ENCODE data around the gene TMEM178B. TPM values are rescaled to one million over a fixed set of nuclear protein-coding genes. Genes with fewer than 3 reads are reported as not detected.

Gene TMEM178B
- total RNA-seq, 2 experiments from 2014 or later, result 0.06 to 0.21 TPM

GRCh38 chr7:141232286-141233051, 158.6 kb downstream of the TMEM178B start:
- peaks cover 3% of the 10 kb centered on the region for H3K27me3 Mint-ChIP-seq
- no peaks in the 10 kb centered on the region for H3K4me1 Mint-ChIP-seq
- H3K9me3 Mint-ChIP-seq, result no peaks in the 10 kb centered on the region
- H3K4me3 Mint-ChIP-seq, result no peak overlapping the region
- H3K27ac Mint-ChIP-seq, result no peak overlapping the region
- no peaks in the 10 kb centered on the region for H3K36me3 Mint-ChIP-seq
- no peak for DNase-seq

- Mint-ChIP-seq H3K9me3 (no peaks in the 10 kb centered on the region), H3K36me3 (no peaks in the 10 kb centered on the region), H3K4me1 (no peaks in the 10 kb centered on the region), H3K4me3 (no peak overlapping the region), H3K27me3 (peaks cover 3% of the 10 kb centered on the region), H3K27ac (no peak overlapping the region)
- no peak for DNase-seq
Measured at GRCh38 chr7:141234335-141235105, 160.7 kb downstream of the TMEM178B start.

- Mint-ChIP-seq H3K27me3 (peaks cover 3% of the 10 kb centered on the region), H3K27ac (no peak overlapping the region), H3K36me3 (no peaks in the 10 kb centered on the region), H3K4me3 (no peak overlapping the region), H3K9me3 (no peaks in the 10 kb centered on the region), H3K4me1 (no peaks in the 10 kb centered on the region)
- DNase-seq, result no peak
Measured at GRCh38 chr7:141235656-141236055, 161.8 kb downstream of the TMEM178B start.

DNA sequence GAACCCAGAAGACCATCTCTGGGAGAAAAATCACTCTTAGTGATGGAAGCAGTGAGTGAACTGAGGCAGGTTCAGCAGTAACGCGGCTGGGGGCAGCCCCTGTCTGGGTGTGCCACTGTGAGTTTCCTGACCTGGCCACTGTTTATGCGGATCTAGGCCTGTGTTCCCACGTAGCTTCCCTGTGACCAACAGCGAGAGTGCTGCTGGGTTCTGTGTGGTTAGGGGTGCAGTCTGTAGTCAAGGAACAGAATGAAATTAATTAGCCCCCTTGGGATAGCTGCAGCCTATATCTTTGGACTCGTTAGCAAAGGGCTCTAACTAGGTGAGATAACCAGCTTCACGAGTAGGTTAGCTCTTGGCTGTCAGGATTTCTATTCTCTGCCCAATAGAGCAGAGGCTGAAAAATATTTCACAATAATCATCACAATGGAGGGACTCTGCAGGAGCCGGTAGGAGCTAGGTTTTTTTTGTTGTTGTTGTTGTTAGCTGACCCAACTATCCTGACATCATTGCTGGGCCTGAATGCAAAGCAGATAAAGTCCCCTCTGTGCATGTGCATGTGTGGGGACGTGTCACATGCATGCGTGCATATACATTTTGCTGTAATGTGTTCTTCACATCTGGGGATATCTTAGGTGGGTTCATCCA, 164.9 kb downstream of the TMEM178B start:
- no peak for DNase-seq
- Mint-ChIP-seq H3K36me3 (no peaks in the 10 kb centered on the region), H3K4me3 (no peak overlapping the region), H3K9me3 (no peaks in the 10 kb centered on the region), H3K27ac (no peak overlapping the region), H3K4me1 (no peaks in the 10 kb centered on the region), H3K27me3 (peaks cover 7% of the 10 kb centered on the region)

DNA sequence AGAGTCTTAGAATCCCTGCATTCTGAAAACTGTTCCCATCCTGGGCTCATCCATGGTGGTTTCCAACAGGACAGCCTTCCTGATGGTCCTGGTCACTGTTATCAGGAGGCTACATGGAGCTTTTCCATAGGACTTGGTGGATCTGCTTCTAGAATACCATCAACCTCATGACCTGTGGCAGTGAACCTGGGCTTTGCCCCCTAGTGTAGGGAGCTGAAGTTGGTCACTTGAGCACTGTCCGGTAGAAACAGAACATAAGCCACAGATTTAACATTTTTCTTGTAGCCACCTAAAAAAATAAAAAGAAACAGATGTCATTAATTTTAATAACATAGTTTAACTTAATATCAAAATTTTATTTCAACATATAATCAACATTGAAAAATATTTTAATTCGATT, 165.8 kb downstream of the TMEM178B start:
- Mint-ChIP-seq H3K27me3 (peaks cover 5% of the 10 kb centered on the region), H3K36me3 (no peaks in the 10 kb centered on the region), H3K9me3 (no peaks in the 10 kb centered on the region), H3K4me3 (no peak overlapping the region), H3K4me1 (no peaks in the 10 kb centered on the region), H3K27ac (no peak overlapping the region)
- DNase-seq, result no peak

- Mint-ChIP-seq H3K36me3 (no peaks in the 10 kb centered on the region), H3K27me3 (peaks cover 3% of the 10 kb centered on the region), H3K9me3 (no peaks in the 10 kb centered on the region), H3K27ac (no peak overlapping the region), H3K4me3 (no peak overlapping the region), H3K4me1 (no peaks in the 10 kb centered on the region)
- DNase-seq, result no peak
Measured at GRCh38 chr7:141242568-141242967, 168.7 kb downstream of the TMEM178B start.

DNA sequence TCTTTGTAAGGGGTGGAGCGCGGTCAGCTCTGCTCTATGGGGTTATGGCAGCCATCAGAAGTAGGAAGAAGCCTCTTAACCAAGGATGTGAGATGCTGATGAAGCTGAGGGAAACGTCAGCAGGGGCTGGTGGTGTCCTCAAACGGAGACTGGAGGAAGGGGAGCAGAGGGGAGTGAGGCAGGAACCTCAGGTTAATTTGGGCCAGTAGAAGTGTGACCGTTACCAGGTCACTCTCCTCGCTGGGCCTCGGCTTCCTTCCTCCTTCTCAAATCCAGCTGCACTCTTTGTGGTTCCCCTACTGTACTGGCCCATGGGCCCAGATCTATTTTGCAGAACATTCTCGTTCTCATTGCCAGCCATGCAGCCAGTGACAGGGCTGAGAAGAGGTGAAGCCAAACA, 169.5 kb downstream of the TMEM178B start:
- Mint-ChIP-seq H3K4me3 (no peak overlapping the region), H3K27me3 (peaks cover 3% of the 10 kb centered on the region), H3K9me3 (no peaks in the 10 kb centered on the region), H3K36me3 (no peaks in the 10 kb centered on the region), H3K4me1 (no peaks in the 10 kb centered on the region), H3K27ac (no peak overlapping the region)
- no peak for DNase-seq

DNA sequence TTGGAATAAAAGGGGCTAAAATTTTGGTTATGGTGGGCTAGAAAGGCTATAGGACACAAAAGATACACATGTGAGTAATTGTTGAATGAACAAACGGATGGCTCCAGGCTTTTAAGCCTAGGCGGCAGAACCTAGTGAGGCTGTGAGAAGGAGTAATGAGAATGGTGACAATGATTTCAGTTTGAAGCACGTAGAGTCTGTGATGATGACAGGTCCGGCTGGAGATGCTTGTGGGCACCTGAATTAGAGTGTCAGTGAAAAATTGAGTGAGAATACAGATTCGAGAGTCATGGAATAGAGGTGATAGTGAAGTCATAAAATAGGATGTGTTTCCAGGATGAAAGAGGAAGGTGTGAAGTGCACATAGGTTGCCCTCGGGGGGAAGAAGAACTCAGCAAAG, 170.6 kb downstream of the TMEM178B start:
- Mint-ChIP-seq H3K4me1 (no peaks in the 10 kb centered on the region), H3K36me3 (no peaks in the 10 kb centered on the region), H3K27me3 (peaks cover 3% of the 10 kb centered on the region), H3K27ac (no peak overlapping the region), H3K4me3 (no peak overlapping the region), H3K9me3 (no peaks in the 10 kb centered on the region)
- DNase-seq, result no peak

DNA sequence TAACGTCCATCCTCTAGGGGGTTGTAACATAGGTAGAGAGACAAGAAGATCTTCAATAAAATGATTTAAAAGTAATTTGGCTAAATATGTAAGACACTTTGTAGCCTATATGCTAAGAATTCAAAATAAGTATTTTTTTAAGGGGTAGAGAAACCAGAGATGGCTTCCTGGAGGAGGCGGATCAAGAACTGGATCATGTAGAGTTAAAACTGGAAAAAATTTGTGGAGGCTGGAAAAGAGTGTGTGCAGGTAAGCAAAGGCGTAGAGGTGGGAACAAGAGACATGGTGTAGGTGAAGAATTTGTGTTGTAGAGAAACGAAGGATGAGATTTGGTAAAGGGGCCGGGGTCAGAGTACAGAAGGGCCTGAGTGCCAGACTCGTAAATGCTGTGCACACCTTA, 172.6 kb downstream of the TMEM178B start:
- Mint-ChIP-seq H3K4me3 (no peak overlapping the region), H3K4me1 (no peaks in the 10 kb centered on the region), H3K27me3 (peaks cover 3% of the 10 kb centered on the region), H3K9me3 (no peaks in the 10 kb centered on the region), H3K36me3 (no peaks in the 10 kb centered on the region), H3K27ac (no peak overlapping the region)
- DNase-seq, result no peak

DNA sequence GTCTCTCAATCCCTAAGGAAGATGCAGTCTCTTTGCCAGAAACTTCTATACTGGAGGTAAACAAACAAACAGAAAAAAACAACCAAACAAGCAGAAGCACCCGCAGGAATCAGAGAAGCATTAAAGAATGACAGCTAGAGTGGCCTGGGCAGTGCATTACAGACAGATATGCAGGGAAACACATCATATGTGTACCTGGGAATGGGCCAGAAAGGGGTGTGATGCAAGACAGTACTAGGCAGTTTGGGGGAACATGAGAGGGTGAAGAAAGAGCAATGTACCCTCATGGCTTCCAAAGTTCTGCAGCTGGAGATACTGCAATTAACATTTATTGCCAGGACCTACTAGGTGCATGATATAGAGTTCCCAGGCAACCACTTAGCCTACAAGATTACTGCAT, 177.3 kb downstream of the TMEM178B start:
- Mint-ChIP-seq H3K36me3 (no peaks in the 10 kb centered on the region), H3K9me3 (no peaks in the 10 kb centered on the region), H3K27ac (no peak overlapping the region), H3K4me3 (no peak overlapping the region), H3K27me3 (peaks cover 9% of the 10 kb centered on the region), H3K4me1 (no peaks in the 10 kb centered on the region)
- no peak for DNase-seq

DNA sequence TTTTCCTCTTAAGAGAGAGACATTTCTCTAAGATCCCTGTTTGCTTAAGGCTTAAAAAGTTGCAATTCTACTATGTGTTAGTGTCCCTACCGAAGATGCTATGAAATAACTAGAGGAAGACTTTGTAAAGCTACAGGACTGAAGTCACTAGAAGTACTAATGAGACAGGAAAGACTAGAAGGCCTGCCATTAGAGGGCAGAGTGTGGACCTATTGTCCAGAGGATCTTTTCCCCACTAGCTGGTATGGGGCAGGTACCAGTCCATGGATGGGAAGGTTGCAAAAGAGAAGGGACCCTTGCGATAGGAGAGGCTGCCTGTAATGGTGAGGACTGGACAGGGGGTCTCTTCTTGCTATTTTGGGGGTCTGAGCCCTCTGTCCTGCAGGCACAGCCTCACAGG, 178.1 kb downstream of the TMEM178B start:
- Mint-ChIP-seq H3K4me3 (no peak overlapping the region), H3K9me3 (no peaks in the 10 kb centered on the region), H3K27ac (no peak overlapping the region), H3K4me1 (no peaks in the 10 kb centered on the region), H3K27me3 (peaks cover 10% of the 10 kb centered on the region), H3K36me3 (no peaks in the 10 kb centered on the region)
- DNase-seq, result no peak

DNA sequence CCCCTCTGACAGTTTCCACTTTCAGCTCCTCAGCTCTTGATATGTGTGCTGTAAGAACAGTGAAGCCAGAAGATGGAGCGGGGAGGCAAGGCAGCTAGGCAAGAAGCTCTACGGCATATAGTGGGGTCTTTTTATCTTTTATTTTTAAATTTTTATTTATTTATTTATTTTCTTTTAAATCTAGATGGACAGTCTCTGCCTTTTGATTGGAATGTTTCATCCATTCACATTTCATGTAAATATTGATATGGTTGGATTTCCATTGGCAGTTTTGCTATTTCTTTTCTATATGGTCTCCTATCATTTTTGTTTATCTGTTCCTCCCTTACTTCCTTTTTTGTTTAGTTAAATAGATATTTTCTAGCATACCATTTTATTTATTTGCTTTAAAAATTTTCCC, 183.7 kb downstream of the TMEM178B start:
- Mint-ChIP-seq H3K36me3 (no peaks in the 10 kb centered on the region), H3K27me3 (peaks cover 10% of the 10 kb centered on the region), H3K4me3 (no peak overlapping the region), H3K4me1 (no peaks in the 10 kb centered on the region), H3K27ac (no peak overlapping the region), H3K9me3 (peaks cover 8% of the 10 kb centered on the region)
- no peak for DNase-seq

DNA sequence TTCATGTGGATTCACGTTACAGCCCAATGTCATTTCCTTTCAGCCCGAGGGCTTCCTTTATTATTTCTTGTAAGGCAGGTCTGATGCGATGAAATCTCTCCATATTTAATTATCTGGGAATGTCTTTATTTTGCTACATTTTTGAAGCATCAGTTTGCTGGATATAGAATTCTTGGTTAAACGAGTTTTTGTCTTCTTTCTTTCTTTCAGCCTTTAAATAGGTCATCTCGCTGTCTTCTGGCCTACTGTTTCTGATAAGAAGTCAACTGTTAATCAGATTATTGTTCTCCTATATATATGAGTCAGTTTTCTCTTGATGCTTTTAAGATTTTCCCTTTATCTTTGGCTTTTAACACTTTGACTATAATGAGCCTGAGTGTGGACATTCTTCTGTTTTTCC, 184.7 kb downstream of the TMEM178B start:
- no peak overlapping the region for H3K4me3 Mint-ChIP-seq
- no peak overlapping the region for H3K27ac Mint-ChIP-seq
- peaks cover 5% of the 10 kb centered on the region for H3K4me1 Mint-ChIP-seq
- H3K27me3 Mint-ChIP-seq, result peaks cover 17% of the 10 kb centered on the region
- DNase-seq, result no peak
- peaks cover 3% of the 10 kb centered on the region for H3K36me3 Mint-ChIP-seq
- peaks cover 8% of the 10 kb centered on the region for H3K9me3 Mint-ChIP-seq

GRCh38 chr7:141262101-141263090, 188.5 kb downstream of the TMEM178B start:
- Mint-ChIP-seq H3K27ac (no peak overlapping the region), H3K4me3 (no peak overlapping the region), H3K4me1 (peaks cover 6% of the 10 kb centered on the region), H3K36me3 (peaks cover 3% of the 10 kb centered on the region), H3K27me3 (peaks cover 23% of the 10 kb centered on the region), H3K9me3 (peaks cover 8% of the 10 kb centered on the region)
- DNase-seq, result no peak
